OCI-LY3 (cell line): ENCODE results near the gene PSMD10.

Experiments used
- H2AFZ ChIP-seq: fragments of 200-600, 300-600 bp; shearing (Covaris generic); 2 replicates; pipeline ENCODE4 v1.6.0; 2014; ENCODE audit warnings: antibody characterized with exemption, low read depth, low read length
- H3K27ac ChIP-seq: fragments of 200-600, 300-600 bp; sonication (generic); 2 replicates; pipeline ENCODE4 v1.5.1; 2014; ENCODE audit warnings: mild to moderate bottlenecking, low read length, moderate library complexity, mixed read lengths
- H3K27me3 ChIP-seq: fragments of 200-600, 300-600 bp; sonication (generic); 2 replicates; pipeline ENCODE4 v1.6.1; 2014; ENCODE audit warnings: low read depth, low read length, mixed read lengths
- H3K36me3 ChIP-seq: fragments of 200-600, 300-600 bp; sonication (generic); replicated peaks from 2 replicates; pipeline ENCODE3; 2014; ENCODE audit warnings: low read depth, low read length, mixed read lengths
- H3K4me1 ChIP-seq: fragments of 300-600, 200-600 bp; sonication (generic); 2 replicates; pipeline ENCODE4 v1.6.1; 2014; ENCODE audit warnings: low read length, mixed read lengths
- H3K4me2 ChIP-seq: fragments of 200-600, 300-600 bp; sonication (generic); 2 replicates; pipeline ENCODE4 v1.6.1; 2014; ENCODE audit warnings: low read length, mixed read lengths
- H3K4me3 ChIP-seq: fragments of 300-600, 200-600 bp; sonication (generic); 2 replicates; pipeline ENCODE4 v1.5.1; 2014; ENCODE audit warnings: antibody characterized with exemption, mild to moderate bottlenecking, low read length, moderate library complexity
- H3K79me2 ChIP-seq: fragments of 300-600, 200-600 bp; shearing (Covaris generic); 2 replicates; pipeline ENCODE4 v1.6.1; 2014; ENCODE audit warnings: mild to moderate bottlenecking, low read length, mixed read lengths
- H3K9ac ChIP-seq: fragments of 300-600, 200-600 bp; shearing (Covaris generic); 2 replicates; pipeline ENCODE4 v1.6.0; 2014; ENCODE audit warnings: mild to moderate bottlenecking, low read length, moderate library complexity
- H3K9me3 ChIP-seq: fragments of 200-600, 300-600 bp; shearing (Covaris generic); 2 replicates; pipeline ENCODE4 v1.6.1; 2014; ENCODE audit warnings: low read length, mixed read lengths; ENCODE audit not compliant: insufficient read depth
- H4K20me1 ChIP-seq: fragments of 200-600, 300-600 bp; sonication (generic); 2 replicates; pipeline ENCODE4 v1.6.1; 2016; ENCODE audit warnings: low read length, mixed read lengths; ENCODE audit not compliant: insufficient read depth
- CTCF ChIP-seq: fragments of 200-600, 300-600 bp; sonication (generic); IDR thresholded peaks from 2 replicates; pipeline ENCODE4 v1.5.1; 2014; ENCODE audit warnings: antibody characterized with exemption, low read length, low read depth
- EZH2phosphoT487 ChIP-seq: fragments of 200-600 bp; shearing (Covaris generic); IDR thresholded peaks from 2 replicates; pipeline ENCODE4 v1.6.1; 2018; ENCODE audit warnings: antibody characterized with exemption, mixed run types, low read depth

Gene PSMD10

GRCh38 chrX:108117988-108118387 lies 26.6 kb upstream of the PSMD10 start:
- no peaks in the 10 kb centered on the region for H3K79me2 ChIP-seq
- H3K4me3 ChIP-seq: no peak overlapping the region
- no peak overlapping the region for H3K4me2 ChIP-seq
- no peaks in the 10 kb centered on the region for H3K36me3 ChIP-seq
- TF ChIP-seq CTCF (no peak), EZH2phosphoT487 (no peak)
- H3K9ac ChIP-seq: no peak overlapping the region
- H4K20me1 ChIP-seq: no peaks in the 10 kb centered on the region
- no peaks in the 10 kb centered on the region for H3K27me3 ChIP-seq
- no peak overlapping the region for H2AFZ ChIP-seq
- no peak overlapping the region for H3K27ac ChIP-seq
- H3K4me1 ChIP-seq: no peaks in the 10 kb centered on the region
- H3K9me3 ChIP-seq: no peaks in the 10 kb centered on the region

GRCh38 chrX:108114541-108114940 lies 23.2 kb upstream of the PSMD10 start:
- Histone ChIP-seq H3K9me3 (no peaks in the 10 kb centered on the region), H3K36me3 (no peaks in the 10 kb centered on the region)
- TF ChIP-seq EZH2phosphoT487 (no peak), CTCF (no peak)

GRCh38 chrX:108105473-108105872 lies 14.1 kb upstream of the PSMD10 start:
- Histone ChIP-seq H3K9ac (no peak overlapping the region), H4K20me1 (no peaks in the 10 kb centered on the region), H3K4me3 (no peak overlapping the region), H3K27ac (no peak overlapping the region), H3K4me1 (peaks cover 2% of the 10 kb centered on the region; the same call in 1 of the 2 replicates), H3K27me3 (no peaks in the 10 kb centered on the region), H3K9me3 (no peaks in the 10 kb centered on the region), H3K4me2 (no peak overlapping the region), H3K79me2 (no peaks in the 10 kb centered on the region), H2AFZ (no peak overlapping the region), H3K36me3 (no peaks in the 10 kb centered on the region)
- TF ChIP-seq CTCF (no peak), EZH2phosphoT487 (no peak)

More at GRCh38 chrX:108114541-108114940, 23.2 kb upstream of the PSMD10 start:
- no peak overlapping the region for H2AFZ ChIP-seq
- H4K20me1 ChIP-seq: no peaks in the 10 kb centered on the region
- no peak overlapping the region for H3K27ac ChIP-seq
- H3K9ac ChIP-seq: no peak overlapping the region
- no peaks in the 10 kb centered on the region for H3K27me3 ChIP-seq
- H3K4me2 ChIP-seq: no peak overlapping the region
- no peak overlapping the region for H3K4me3 ChIP-seq
- no peaks in the 10 kb centered on the region for H3K4me1 ChIP-seq
- H3K79me2 ChIP-seq: no peaks in the 10 kb centered on the region

GRCh38 chrX:108097380-108097779 lies 6.0 kb upstream of the PSMD10 start:
- no peak overlapping the region for H3K27ac ChIP-seq
- TF ChIP-seq EZH2phosphoT487 (no peak), CTCF (no peak)
- H4K20me1 ChIP-seq: no peaks in the 10 kb centered on the region
- 0 out of 2 replicates have a peak, but pooled peaks cover 1% of the 10 kb centered on the region for H3K4me1 ChIP-seq
- H3K27me3 ChIP-seq: no peaks in the 10 kb centered on the region
- H3K9me3 ChIP-seq: no peaks in the 10 kb centered on the region
- H3K4me2 ChIP-seq: no peak overlapping the region
- no peaks in the 10 kb centered on the region for H3K36me3 ChIP-seq
- H3K9ac ChIP-seq: no peak overlapping the region
- no peaks in the 10 kb centered on the region for H3K79me2 ChIP-seq
- H2AFZ ChIP-seq: no peak overlapping the region
- no peak overlapping the region for H3K4me3 ChIP-seq
